ENCODE data around the gene KLK12. TPM values are rescaled to one million over a fixed set of nuclear protein-coding genes. Genes with fewer than 3 reads are reported as not detected.

KLK12 gene
- polyA plus RNA-seq, 1 experiment: not detected

GRCh38 chr19:51081476-51081875, 46.7 kb upstream of the KLK12 start:
- H3K27me3 ChIP-seq (ENCODE audit: control insufficient read depth, insufficient read depth, low read length): no peaks in the 10 kb centered on the region
- ChIA-PET POLR2A (no interaction called here), CTCF (interaction anchor here (0.9 kb wide), 1 partner anchor 77 kb away, joined by 3 read pairs; no protein-coding TSS in a partner anchor)
- H3K4me3 ChIP-seq (ENCODE audit: low read depth, low read length): no peak overlapping the region
- DNase-seq (ENCODE audit: low read depth): no peak
- TF ChIP-seq CTCF (IDR thresholded peaks at IDR 0.05; ENCODE audit: insufficient read depth, low read depth, low read length): no peak
- H3K36me3 ChIP-seq (ENCODE audit: control insufficient read depth, insufficient read depth, low read length): no peaks in the 10 kb centered on the region

GRCh38 chr19:51079481-51080110, 44.8 kb upstream of the KLK12 start:
- no peaks in the 10 kb centered on the region for H3K36me3 ChIP-seq (ENCODE audit: control insufficient read depth, insufficient read depth, low read length)
- no peak for TF ChIP-seq CTCF (IDR thresholded peaks at IDR 0.05; ENCODE audit: insufficient read depth, low read depth, low read length)
- no peak overlapping the region for H3K4me3 ChIP-seq (ENCODE audit: low read depth, low read length)
- ChIA-PET CTCF (interaction anchor here (0.6 kb wide), 1 partner anchor 17 kb away, joined by 3 read pairs; no protein-coding TSS in a partner anchor), POLR2A (no interaction called here)
- no peaks in the 10 kb centered on the region for H3K27me3 ChIP-seq (ENCODE audit: control insufficient read depth, insufficient read depth, low read length)
- no peak for DNase-seq (ENCODE audit: low read depth)

GRCh38 chr19:51078731-51079130, 43.9 kb upstream of the KLK12 start:
- no peak for DNase-seq (ENCODE audit: low read depth)
- H3K27me3 ChIP-seq (ENCODE audit: control insufficient read depth, insufficient read depth, low read length): no peaks in the 10 kb centered on the region
- H3K4me3 ChIP-seq (ENCODE audit: low read depth, low read length): no peak overlapping the region
- no peak for TF ChIP-seq CTCF (IDR thresholded peaks at IDR 0.05; ENCODE audit: insufficient read depth, low read depth, low read length)
- ChIA-PET CTCF (no interaction called here), POLR2A (no interaction called here)
- no peaks in the 10 kb centered on the region for H3K36me3 ChIP-seq (ENCODE audit: control insufficient read depth, insufficient read depth, low read length)

- POLR2A ChIA-PET: no interaction called here
- H3K4me3 ChIP-seq (ENCODE audit: low read depth, low read length): no peak overlapping the region
- no peak for TF ChIP-seq CTCF (IDR thresholded peaks at IDR 0.05; ENCODE audit: insufficient read depth, low read depth, low read length)
- DNase-seq (ENCODE audit: low read depth): no peak
- CTCF ChIA-PET: no interaction called here
- no peaks in the 10 kb centered on the region for H3K27me3 ChIP-seq (ENCODE audit: control insufficient read depth, insufficient read depth, low read length)
- H3K36me3 ChIP-seq (ENCODE audit: control insufficient read depth, insufficient read depth, low read length): no peaks in the 10 kb centered on the region
Measured at GRCh38 chr19:51078104-51078503, 43.3 kb upstream of the KLK12 start.

GRCh38 chr19:51076631-51077213, 41.9 kb upstream of the KLK12 start:
- ChIA-PET CTCF (no interaction called here), POLR2A (no interaction called here)
- no peak for DNase-seq (ENCODE audit: low read depth)
- no peak for TF ChIP-seq CTCF (IDR thresholded peaks at IDR 0.05; ENCODE audit: insufficient read depth, low read depth, low read length)
- H3K27me3 ChIP-seq (ENCODE audit: control insufficient read depth, insufficient read depth, low read length): no peaks in the 10 kb centered on the region
- H3K36me3 ChIP-seq (ENCODE audit: control insufficient read depth, insufficient read depth, low read length): no peaks in the 10 kb centered on the region
- H3K4me3 ChIP-seq (ENCODE audit: low read depth, low read length): no peak overlapping the region
